K562 (cell line): ENCODE measurements around the gene FAM110D. TPM values are rescaled to one million over a fixed set of nuclear protein-coding genes. Genes with fewer than 3 reads are reported as not detected.

Source experiments
- CAMTA2 ChIP-seq: fragments of 250-450 bp; sonication (Bioruptor Pico); conservative IDR thresholded peaks from 2 replicates; pipeline ENCODE4 v1.5.1; 2022
- MBD2 ChIP-seq: sonication (generic); IDR thresholded peaks from 2 replicates; pipeline ENCODE4 v1.6.1; 2016; ENCODE audit warnings: low read depth, borderline replicate concordance
- RERE ChIP-seq: sonication (generic); formaldehyde crosslinking; IDR thresholded peaks from 2 replicates; pipeline ENCODE4 v1.8.0; 2023; ENCODE audit warnings: missing genetic modification reagents, mild to moderate bottlenecking, borderline replicate concordance
- polyA plus RNA-seq, 8 experiments: library from polyadenylated mRNA; depleted of rRNA in 4 of 8; stranded (reverse) in 5 of 8; unstranded in 3 of 8; fragments of >200 nt; fragmentation: Nextera tagmentation in 2 of 8; fragmentation: Illumina TruSeq in 1 of 8; extraction: Ambion mirVana in 2 of 8; extraction: Trizol in 1 of 8; gene quantifications; 2 replicates each; pipeline versions ENCODE4 v1.2.1 to v1.2.3, GENCODE V29; 2011 to 2014; ENCODE audit warnings: inconsistent platforms in 1 of 8, missing spikeins in 1 of 8
- total RNA-seq, 7 experiments: library from RNA; depleted of rRNA in 6 of 7; stranded (reverse); fragments of >200 nt in 6 of 7; fragmentation: Illumina TruSeq in 2 of 7; extraction: Trizol in 2 of 7; gene quantifications; 2 replicates each; pipeline versions ENCODE4 v1.2.1 to v1.2.3, GENCODE V29; 2011 to 2021; ENCODE audit warnings: low replicate concordance in 1 of 7

FAM110D gene
- total and polyA plus RNA-seq, 9 of the 15 experiments (the other 6 are each of a cell fraction or from before 2014, with no cell fraction given) = 0.04 to 1.1 (median 0.33) TPM

- TF ChIP-seq RERE (CRISPR knock-in tag) (0 out of 2 replicates have a peak, but pooled peaks have one; percentile 69), MBD2 (no peak), CAMTA2 (CRISPR knock-in tag) (0 out of 2 replicates have a peak, but pooled peaks have one; percentile 67)
Observed at GRCh38 chr1:26164036-26164860, 5.4 kb downstream of the FAM110D start (continued).
